ENCODE results near the gene GBF1. TPM values are rescaled to one million over a fixed set of nuclear protein-coding genes. Genes with fewer than 3 reads are reported as not detected.

Gene GBF1
- total and polyA plus RNA-seq, 2 of the 13 experiments (the other 11 are each of a cell fraction or from before 2014, with no cell fraction given): 17.1 to 21.9 TPM

- peak; percentile 69 for TF ChIP-seq UBTF (CRISPR knock-in tag; IDR thresholded peaks at IDR 0.05)
- TF ChIP-seq HNF4A (CRISPR knock-in tag; IDR thresholded peaks at IDR 0.05): peak; percentile 21; the same call in 1 of the 2 replicates
- peak; percentile 51; the same call in 1 of the 2 replicates for TF ChIP-seq ATF2 (CRISPR knock-in tag; IDR thresholded peaks at IDR 0.05)
- no peak for TF ChIP-seq ZNF512 (CRISPR knock-in tag; IDR thresholded peaks at IDR 0.05)
- TF ChIP-seq HES4 (CRISPR knock-in tag; IDR thresholded peaks at IDR 0.05; ENCODE audit: borderline replicate concordance): no peak
- TF ChIP-seq ATAD3A (CRISPR knock-in tag; IDR thresholded peaks at IDR 0.05): no peak
- TF ChIP-seq FIP1L1 (IDR thresholded peaks at IDR 0.05; ENCODE audit: borderline replicate concordance, insufficient read depth, low read depth, low read length): no peak
- peak; percentile 76 for TF ChIP-seq CHD2 (IDR thresholded peaks at IDR 0.05; ENCODE audit: low read depth, low read length)
- TF ChIP-seq ZNF850 (CRISPR knock-in tag; conservative IDR thresholded peaks at IDR 0.05): no peak
- no peak for TF ChIP-seq SCMH1 (CRISPR knock-in tag; IDR thresholded peaks at IDR 0.05; ENCODE audit: borderline replicate concordance)
- peak; percentile 40; the same call in 1 of the 2 replicates for TF ChIP-seq SALL2 (CRISPR knock-in tag; IDR thresholded peaks at IDR 0.05)
- peak; percentile 29; the same call in 1 of the 2 replicates for TF ChIP-seq GLI4 (CRISPR knock-in tag; IDR thresholded peaks at IDR 0.05; ENCODE audit: borderline replicate concordance)
- TF ChIP-seq ZNF3 (CRISPR knock-in tag; IDR thresholded peaks at IDR 0.05): peak; percentile 86
- TF ChIP-seq CEBPZ (IDR thresholded peaks at IDR 0.05; ENCODE audit: low read length): peak; percentile 85
- no peak for TF ChIP-seq FOXA1 (IDR thresholded peaks at IDR 0.05)
- no peak for TF ChIP-seq FOXA1 (CRISPR knock-in tag; IDR thresholded peaks at IDR 0.05)
- no peak for TF ChIP-seq ATM (IDR thresholded peaks at IDR 0.05; ENCODE audit: borderline replicate concordance)
Observed at GRCh38 chr10:102245082-102245931, at the start of gene GBF1 (continued).
